Measurements from ENCODE around the gene SPACA4.
A peak's percentile ranks its signal among the peaks of the same experiment; 100 is the strongest.

- TF ChIP-seq ZFP3 (CRISPR knock-in tag; IDR thresholded peaks at IDR 0.05) (no peak), TSHZ2 (CRISPR knock-in tag; IDR thresholded peaks at IDR 0.05) (0 out of 2 replicates have a peak, but pooled peaks have one; percentile 9), ZNF565 (CRISPR knock-in tag; conservative IDR thresholded peaks at IDR 0.05; ENCODE audit: low read depth) (no peak), CSRNP3 (CRISPR knock-in tag; IDR thresholded peaks at IDR 0.05) (no peak)
Observed at GRCh38 chr19:48619692-48620585, 13.4 kb downstream of the SPACA4 start.

Data from SK-N-SH treated with all-trans-retinoic acid at 6 μM for 48 hours (cell line).